Amniotic epithelial cell (primary cell): ENCODE measurements around the gene P4HA2.

Experiments used
- DNase-seq: peaks from one replicate; pipeline ENCODE4 v3.0.0-alpha.2; 2010; ENCODE audit warnings: low read depth

P4HA2 gene

GRCh38 chr5:132223861-132224260 lies 3.8 kb downstream of the P4HA2 start:
- no peak for DNase-seq

GRCh38 chr5:132222649-132223038 lies 5.0 kb downstream of the P4HA2 start:
- no peak for DNase-seq

- DNase-seq = peak; percentile 38
Observed at GRCh38 chr5:132221781-132222648, 5.6 kb downstream of the P4HA2 start.

GRCh38 chr5:132220491-132220890 lies 7.2 kb downstream of the P4HA2 start:
- DNase-seq = peak; percentile 23

GRCh38 chr5:132219981-132220380 lies 7.7 kb downstream of the P4HA2 start:
- no peak for DNase-seq

GRCh38 chr5:132219289-132219970 lies 8.2 kb downstream of the P4HA2 start:
- DNase-seq = no peak

GRCh38 chr5:132218321-132218720 lies 9.3 kb downstream of the P4HA2 start:
- DNase-seq = no peak

- DNase-seq = peak; percentile 98
Observed at GRCh38 chr5:132215329-132215728, 12.3 kb downstream of the P4HA2 start.

GRCh38 chr5:132214491-132214890 lies 13.2 kb downstream of the P4HA2 start:
- peak; percentile 27 for DNase-seq

GRCh38 chr5:132213666-132214065 lies 14.0 kb downstream of the P4HA2 start:
- no peak for DNase-seq

- DNase-seq = no peak
Observed at GRCh38 chr5:132211787-132212186, 15.9 kb downstream of the P4HA2 start.

GRCh38 chr5:132210944-132211343 lies 16.7 kb downstream of the P4HA2 start:
- DNase-seq = no peak

- DNase-seq = no peak
Observed at GRCh38 chr5:132209901-132210545, 17.6 kb downstream of the P4HA2 start.

- DNase-seq = peak; percentile 71
Observed at GRCh38 chr5:132209131-132209530, 18.5 kb downstream of the P4HA2 start.

GRCh38 chr5:132207778-132208177 lies 19.9 kb downstream of the P4HA2 start:
- no peak for DNase-seq

GRCh38 chr5:132206782-132207181 lies 20.9 kb downstream of the P4HA2 start:
- no peak for DNase-seq

- peak; percentile 18 for DNase-seq
Observed at GRCh38 chr5:132205385-132206125, 22.1 kb downstream of the P4HA2 start.

- DNase-seq = no peak
Observed at GRCh38 chr5:132204371-132205135, 23.1 kb downstream of the P4HA2 start.

GRCh38 chr5:132203916-132204315 lies 23.7 kb downstream of the P4HA2 start:
- no peak for DNase-seq

- DNase-seq = peak; percentile 41
Observed at GRCh38 chr5:132203464-132203818, 24.2 kb downstream of the P4HA2 start.

GRCh38 chr5:132202711-132203463 lies 24.8 kb downstream of the P4HA2 start:
- DNase-seq = no peak
